Natural killer cell treated with Interleukin-12 subunit alpha and Interleukin-12 subunit beta and Interleukin-15 and Interleukin-18, amount 100 ng/mL, for 72 hours (primary cell): ENCODE data around the gene IRF2. TPM values are rescaled to one million over a fixed set of nuclear protein-coding genes. Genes with fewer than 3 reads are reported as not detected.
A peak's percentile ranks its signal among the peaks of the same experiment; 100 is the strongest.

Experiments
- ATAC-seq, 2 donors: fragments of 150-1000 bp; cut with Tn5 transposase in 1 of 2; sonication (Bioruptor Pico), chemical (Tn5 transposase) in 1 of 2; 2 replicates each; pipeline ENCODE4 v1.10.0; 2021
- DNase-seq: peaks from one replicate; pipeline ENCODE4 v3.0.0; 2022; ENCODE audit warnings: low spot score
- H3K27ac Mint-ChIP-seq, 2 donors: 1 replicate in 1 of 2; 2 replicates in 1 of 2; pipeline ENCODE4 v1.8.0; 2022; ENCODE audit warnings: mixed read lengths in 2 of 2, mild to moderate bottlenecking in 1 of 2, moderate library complexity in 1 of 2
- H3K27me3 Mint-ChIP-seq, 2 donors: 1 replicate in 1 of 2; 2 replicates in 1 of 2; pipeline ENCODE4 v1.8.0; 2022; ENCODE audit warnings: mixed read lengths in 2 of 2
- H3K36me3 Mint-ChIP-seq: one replicate; pipeline ENCODE4 v1.8.0; 2022; ENCODE audit warnings: mixed read lengths
- H3K4me1 Mint-ChIP-seq, 2 donors: 1 replicate in 1 of 2; 2 replicates in 1 of 2; pipeline ENCODE4 v1.8.0; 2022; ENCODE audit warnings: low read depth in 2 of 2, mixed read lengths in 2 of 2, mild to moderate bottlenecking in 1 of 2
- H3K4me3 Mint-ChIP-seq: one replicate; pipeline ENCODE4 v1.8.0; 2022; ENCODE audit warnings: mixed read lengths
- H3K9me3 Mint-ChIP-seq: 2 replicates; pipeline ENCODE4 v1.8.0; 2022; ENCODE audit warnings: mixed read lengths
- total RNA-seq, 2 donors: library from RNA; stranded (reverse); gene quantifications; one replicate each; pipeline ENCODE4 v1.2.3, GENCODE V29; 2022

Gene IRF2
- total RNA-seq, 2 donors from 2014 or later: 55.2 to 67.8 TPM

DNA sequence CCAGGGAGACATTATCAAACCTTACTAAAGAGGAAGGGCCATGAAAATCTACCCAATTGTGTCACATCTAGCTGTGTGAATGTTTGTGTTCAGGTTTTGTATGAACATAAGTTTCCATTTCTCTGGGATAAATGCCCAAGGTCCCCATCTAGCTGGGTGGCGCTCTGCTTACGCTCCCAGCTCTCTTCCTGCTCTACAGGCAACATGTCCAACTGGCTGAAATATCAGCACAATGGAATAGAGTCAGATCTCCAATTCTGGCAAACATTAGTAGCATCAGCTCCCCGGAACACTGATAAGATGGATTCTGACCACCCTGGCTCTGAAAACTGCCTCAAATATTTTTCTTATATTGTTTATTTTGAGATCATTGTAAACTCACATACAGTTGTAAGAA lies 74.8 kb downstream of the IRF2 start:
- no peaks in the 10 kb centered on the region for H3K9me3 Mint-ChIP-seq
- no peaks in the 10 kb centered on the region for H3K27me3 Mint-ChIP-seq
- peak overlapping the region; percentile 12 to 64 for H3K27ac Mint-ChIP-seq
- peaks cover 26 to 42% of the 10 kb centered on the region in 2 donors for H3K4me1 Mint-ChIP-seq
- ATAC-seq (no peak), DNase-seq (no peak)
- peaks cover 38% of the 10 kb centered on the region for H3K36me3 Mint-ChIP-seq
- H3K4me3 Mint-ChIP-seq: no peak overlapping the region

DNA sequence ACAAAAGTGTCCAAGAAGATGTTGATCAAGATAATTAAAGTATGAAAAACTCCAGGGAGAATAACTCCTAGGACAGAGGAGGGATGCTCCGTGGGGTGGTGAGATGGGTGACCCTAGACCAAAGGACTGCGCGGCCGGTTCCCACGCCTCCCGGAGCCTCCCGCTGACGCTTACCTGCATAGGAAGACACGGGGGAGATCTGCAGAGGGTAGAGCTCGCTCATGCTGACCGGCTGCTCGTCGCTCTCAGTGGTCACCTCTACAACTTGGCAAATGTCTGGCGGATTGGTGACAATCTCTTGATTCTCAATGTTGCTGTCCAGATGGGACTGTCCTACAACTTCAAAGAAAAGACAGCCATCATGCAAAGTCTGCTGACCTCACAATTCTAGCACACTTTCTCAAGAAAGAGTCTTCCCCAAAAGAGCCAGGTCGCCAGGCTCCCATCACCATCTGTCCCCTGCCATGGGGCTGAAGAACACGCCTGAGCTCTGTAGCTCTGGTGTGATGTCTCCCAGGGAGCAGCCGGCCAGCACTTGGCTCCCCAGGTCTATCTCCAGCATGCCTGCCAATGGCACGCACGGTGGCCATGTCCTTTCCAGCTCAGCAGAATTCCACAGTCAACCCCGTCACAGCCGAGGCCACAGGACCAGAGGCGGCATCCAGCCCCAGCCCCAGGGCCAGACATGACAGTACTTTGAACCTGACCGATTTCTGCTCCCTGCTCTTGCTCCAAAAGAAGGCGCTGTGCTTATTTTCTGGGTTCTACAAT lies 75.4 kb downstream of the IRF2 start:
- DNase-seq (no peak), ATAC-seq (no peak)
- H3K36me3 Mint-ChIP-seq: peaks cover 41% of the 10 kb centered on the region
- no peaks in the 10 kb centered on the region for H3K9me3 Mint-ChIP-seq
- peak overlapping the region in 1 of 2 donors; percentile 64 for H3K27ac Mint-ChIP-seq
- peaks cover 29 to 47% of the 10 kb centered on the region in 2 donors for H3K4me1 Mint-ChIP-seq
- H3K27me3 Mint-ChIP-seq: no peaks in the 10 kb centered on the region
- H3K4me3 Mint-ChIP-seq: no peak overlapping the region

DNA sequence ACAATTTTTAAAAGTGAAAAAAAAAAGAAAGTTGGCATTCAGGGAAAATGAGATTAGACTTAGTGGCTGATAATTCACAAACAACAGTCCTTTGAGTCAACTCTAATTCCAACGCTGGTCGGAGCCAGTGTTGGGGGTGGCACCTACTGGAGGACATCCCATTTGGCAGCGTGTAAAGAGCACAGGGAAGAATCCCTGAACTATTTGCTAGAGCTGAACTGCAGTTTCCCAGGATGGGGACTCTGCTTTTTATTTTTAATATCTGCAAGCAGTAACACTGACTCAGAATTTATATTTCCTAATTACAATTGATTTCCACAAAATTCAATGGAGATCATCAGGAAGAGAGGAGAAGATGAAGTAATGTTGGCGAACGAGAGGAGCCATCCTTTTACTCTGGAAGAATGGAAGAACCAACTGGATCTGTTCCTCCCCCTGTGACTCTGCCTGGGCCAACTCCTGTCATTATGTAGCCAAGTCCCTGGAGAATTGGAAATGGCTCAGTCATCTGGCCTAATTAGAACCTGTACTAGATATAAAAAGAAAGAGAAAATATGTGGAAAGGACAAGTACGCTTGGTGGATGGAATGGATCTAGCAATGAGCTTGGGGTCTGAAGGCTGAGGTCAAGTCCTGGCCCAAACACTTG lies 76.7 kb downstream of the IRF2 start:
- H3K4me3 Mint-ChIP-seq: no peak overlapping the region
- ATAC-seq: no peak
- no peak for DNase-seq
- H3K27me3 Mint-ChIP-seq: no peaks in the 10 kb centered on the region
- no peaks in the 10 kb centered on the region for H3K9me3 Mint-ChIP-seq
- peak overlapping the region in 1 of 2 donors; percentile 28 for H3K27ac Mint-ChIP-seq
- peaks cover 41% of the 10 kb centered on the region for H3K36me3 Mint-ChIP-seq
- H3K4me1 Mint-ChIP-seq: peaks cover 22 to 45% of the 10 kb centered on the region in 2 donors

DNA sequence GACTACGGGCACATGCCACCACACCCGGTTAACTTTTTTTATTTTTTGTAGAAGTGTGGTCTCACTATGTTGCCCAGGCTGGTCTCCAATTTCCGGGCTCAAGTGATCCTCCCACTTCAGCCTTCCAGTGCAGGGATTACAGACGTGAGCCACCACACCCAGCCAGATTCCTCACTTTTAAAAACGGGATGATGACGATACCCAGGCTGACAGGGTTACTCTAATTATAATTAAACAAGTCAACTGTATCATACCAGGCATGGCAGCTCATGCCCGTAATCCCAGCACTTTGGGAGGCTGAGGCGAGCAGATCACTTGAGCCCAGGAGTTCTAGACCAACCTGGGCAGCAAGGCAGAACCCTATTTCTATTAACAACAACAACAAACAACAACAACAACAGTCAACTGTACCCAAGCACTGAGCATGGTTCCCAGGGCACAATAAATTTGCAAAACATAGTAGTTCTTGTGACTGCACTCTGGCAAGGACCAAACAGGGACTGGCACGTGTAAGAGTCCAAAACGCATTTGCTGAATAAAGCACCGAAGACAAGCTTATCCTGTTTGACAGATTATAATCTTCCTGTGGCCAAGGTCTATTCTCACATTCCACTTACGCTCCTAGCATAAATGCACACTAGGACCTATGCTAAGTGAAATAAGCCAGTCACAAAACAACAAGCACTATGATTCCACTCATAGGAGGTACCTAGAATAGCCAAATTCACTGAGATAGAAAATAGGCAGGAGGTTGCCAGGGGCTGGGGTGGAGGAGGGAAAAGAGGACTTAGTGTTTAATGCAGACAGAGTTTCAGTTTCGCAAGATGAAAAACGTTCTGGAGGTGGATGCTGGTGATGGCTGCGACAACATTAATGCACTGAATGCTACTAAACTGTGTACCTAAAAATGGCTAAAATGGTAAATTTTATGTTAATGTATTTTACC lies 77.5 kb downstream of the IRF2 start:
- peaks cover 42% of the 10 kb centered on the region for H3K36me3 Mint-ChIP-seq
- H3K4me3 Mint-ChIP-seq: no peak overlapping the region
- no peak for ATAC-seq
- peak overlapping the region in 1 of 2 donors; percentile 28 for H3K27ac Mint-ChIP-seq
- H3K4me1 Mint-ChIP-seq: peaks cover 18 to 37% of the 10 kb centered on the region in 2 donors
- no peaks in the 10 kb centered on the region for H3K27me3 Mint-ChIP-seq
- H3K9me3 Mint-ChIP-seq: no peaks in the 10 kb centered on the region
- DNase-seq: no peak

DNA sequence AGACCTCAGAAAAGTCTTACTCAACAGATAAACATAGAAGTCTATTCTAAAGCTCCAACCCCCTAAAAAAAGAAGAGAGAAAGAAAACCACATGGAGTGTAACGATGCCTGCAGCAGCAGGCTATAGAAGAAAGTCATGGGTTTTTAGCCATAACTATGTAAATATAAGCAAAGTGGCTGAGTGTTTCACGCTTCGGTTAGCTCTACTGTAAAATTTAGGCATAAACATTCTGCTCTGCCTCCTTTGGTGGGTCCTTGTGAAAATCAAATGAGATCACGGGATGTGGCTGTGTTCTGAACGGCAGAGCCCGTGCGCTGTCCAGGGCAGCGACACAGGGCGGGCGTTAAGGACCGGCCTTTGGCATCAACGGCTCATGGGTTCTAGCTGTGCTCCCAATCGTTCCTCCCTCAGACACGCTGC lies 78.4 kb downstream of the IRF2 start:
- no peak for DNase-seq
- Mint-ChIP-seq H3K4me1 (peaks cover 23 to 30% of the 10 kb centered on the region in 2 donors), H3K9me3 (no peaks in the 10 kb centered on the region), H3K36me3 (peaks cover 41% of the 10 kb centered on the region), H3K4me3 (no peak overlapping the region), H3K27me3 (no peaks in the 10 kb centered on the region), H3K27ac (peak overlapping the region in 1 of 2 donors; percentile 44)
- ATAC-seq: no peak

DNA sequence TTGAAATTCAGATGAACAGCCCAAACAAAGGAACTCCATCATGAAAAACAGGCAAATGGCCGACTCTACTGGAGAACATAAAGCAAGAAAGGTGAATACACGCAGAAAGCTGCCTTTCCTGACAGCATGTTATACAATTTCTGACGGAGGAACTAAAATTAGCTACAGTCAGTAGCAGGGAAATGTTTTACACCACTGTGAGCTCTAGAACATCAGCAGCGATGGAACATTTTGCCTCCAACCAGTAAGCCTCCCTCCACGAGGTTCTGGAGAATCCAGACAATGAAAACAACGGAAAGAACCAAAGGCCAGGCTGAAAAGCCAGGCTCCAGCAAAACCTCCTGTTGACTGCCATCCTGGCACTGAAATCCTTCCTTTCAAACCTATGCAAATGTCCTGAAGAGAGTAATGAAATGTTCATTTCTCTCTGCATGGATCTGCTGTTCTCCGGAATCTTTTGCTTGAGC lies 78.9 kb downstream of the IRF2 start:
- H3K9me3 Mint-ChIP-seq: no peaks in the 10 kb centered on the region
- H3K4me3 Mint-ChIP-seq: no peak overlapping the region
- DNase-seq: no peak
- H3K36me3 Mint-ChIP-seq: peaks cover 38% of the 10 kb centered on the region
- peaks cover 25% of the 10 kb centered on the region in 2 donors for H3K4me1 Mint-ChIP-seq
- H3K27me3 Mint-ChIP-seq: no peaks in the 10 kb centered on the region
- no peak for ATAC-seq
- H3K27ac Mint-ChIP-seq: peak overlapping the region in 1 of 2 donors; percentile 44

DNA sequence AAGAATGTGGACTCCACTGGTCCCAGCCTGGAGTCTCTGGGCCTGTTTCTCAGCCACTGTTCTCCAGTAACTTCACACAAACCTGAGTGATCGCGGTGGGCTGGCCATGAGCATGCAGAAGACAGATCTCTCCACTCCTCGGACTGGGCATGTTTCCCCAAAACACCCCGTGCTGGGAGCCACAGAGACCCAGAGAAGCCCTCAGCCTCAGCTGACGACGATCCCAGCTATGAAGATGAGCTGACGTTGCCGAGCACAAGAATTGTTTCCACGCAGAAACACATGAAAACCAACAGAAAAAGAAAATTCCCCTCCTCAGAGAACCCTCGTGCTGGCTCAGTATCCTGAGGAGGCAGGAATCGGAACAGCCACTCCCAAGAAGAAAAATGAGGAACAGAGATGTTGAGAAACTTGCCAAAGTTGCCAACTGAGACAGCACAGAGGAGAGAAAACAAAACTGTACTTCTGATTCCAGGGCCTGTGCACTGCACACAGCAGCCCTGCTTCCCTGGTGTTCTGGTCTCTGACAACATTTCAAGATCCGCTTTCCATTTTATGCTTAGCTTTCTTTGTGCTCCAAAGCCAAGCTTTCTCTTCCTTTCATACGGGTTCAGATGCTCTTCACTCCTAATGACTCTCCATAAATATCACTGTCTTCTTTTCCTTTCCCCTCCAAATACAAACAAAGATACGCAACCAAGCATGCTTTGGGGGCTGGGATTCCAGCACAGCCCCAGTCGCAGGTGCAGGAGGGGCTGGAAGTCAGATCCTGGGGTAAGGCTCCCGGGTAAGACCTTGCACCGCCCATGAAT lies 81.4 kb downstream of the IRF2 start:
- ATAC-seq (no peak), DNase-seq (no peak)
- no peaks in the 10 kb centered on the region for H3K27me3 Mint-ChIP-seq
- H3K27ac Mint-ChIP-seq: peak overlapping the region in 1 of 2 donors; percentile 19
- H3K9me3 Mint-ChIP-seq: no peaks in the 10 kb centered on the region
- H3K4me1 Mint-ChIP-seq: peaks cover 17 to 23% of the 10 kb centered on the region in 2 donors
- H3K36me3 Mint-ChIP-seq: peaks cover 34% of the 10 kb centered on the region
- no peak overlapping the region for H3K4me3 Mint-ChIP-seq

DNA sequence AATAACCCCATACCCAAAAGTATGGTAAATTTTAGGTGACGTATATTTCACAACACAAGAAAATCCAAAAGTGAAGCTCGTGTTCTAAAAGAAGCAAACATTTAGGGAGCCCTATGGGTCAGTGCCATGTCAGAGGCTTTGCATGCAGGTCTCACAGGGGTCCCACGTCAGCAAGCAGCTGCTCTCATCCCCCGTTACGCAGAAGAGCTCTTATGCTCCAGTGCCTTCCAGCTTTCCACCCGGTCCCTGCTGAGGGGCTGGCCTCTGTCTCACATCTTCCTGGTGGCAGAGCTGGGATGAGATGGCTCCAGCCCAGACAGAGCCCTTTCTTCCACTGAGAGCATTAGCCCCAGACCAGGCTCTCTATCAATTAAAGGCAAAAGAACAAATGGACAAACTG lies 82.0 kb downstream of the IRF2 start:
- ATAC-seq (no peak), DNase-seq (no peak)
- no peaks in the 10 kb centered on the region for H3K27me3 Mint-ChIP-seq
- H3K36me3 Mint-ChIP-seq: peaks cover 31% of the 10 kb centered on the region
- H3K4me3 Mint-ChIP-seq: no peak overlapping the region
- H3K27ac Mint-ChIP-seq: peak overlapping the region in 1 of 2 donors; percentile 19
- H3K9me3 Mint-ChIP-seq: no peaks in the 10 kb centered on the region
- H3K4me1 Mint-ChIP-seq: peaks cover 17 to 23% of the 10 kb centered on the region in 2 donors

DNA sequence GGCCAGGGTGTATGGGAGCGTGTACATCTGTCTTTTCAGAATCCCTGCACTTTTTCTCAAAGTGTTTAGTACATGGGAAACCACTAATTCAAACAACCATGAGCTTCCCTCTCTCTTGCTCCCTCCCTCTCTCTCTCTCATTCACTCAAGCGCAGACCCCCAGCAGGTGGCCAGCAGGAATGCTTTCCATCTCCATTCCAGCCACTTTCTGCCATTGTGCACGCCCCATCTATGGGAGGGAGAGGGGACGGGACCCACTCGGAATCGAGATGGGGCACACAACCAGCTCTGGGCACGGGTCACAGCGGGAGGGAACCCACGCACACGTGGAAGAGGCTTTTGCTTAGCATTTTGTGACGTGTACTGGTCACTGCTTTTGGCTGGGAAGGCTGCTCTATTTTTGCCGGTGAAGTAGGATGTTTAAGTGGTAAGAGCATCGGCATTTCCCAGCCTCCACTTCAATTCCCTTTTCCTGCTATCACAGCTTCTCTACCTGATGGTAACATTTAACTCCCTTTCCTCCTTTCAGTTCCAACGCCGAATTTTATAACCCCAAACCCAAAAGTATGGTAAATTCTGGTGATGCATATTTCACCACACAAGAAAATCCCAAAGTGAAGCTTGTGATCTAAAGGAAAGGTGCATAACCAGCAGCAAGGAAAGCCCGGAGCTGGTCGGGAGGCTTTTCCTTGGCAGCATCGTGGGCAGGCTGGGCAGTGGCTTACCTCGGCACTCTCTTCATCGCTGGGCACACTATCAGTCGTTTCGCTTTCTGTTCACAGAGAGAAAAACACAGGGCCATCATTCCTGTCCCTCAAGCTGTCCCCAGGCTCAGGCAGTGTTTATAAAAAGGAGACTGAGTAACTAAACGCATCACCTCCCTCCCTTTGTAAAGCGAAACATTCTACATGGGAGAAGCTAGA lies 84.1 kb downstream of the IRF2 start:
- Mint-ChIP-seq H3K4me3 (no peak overlapping the region), H3K27me3 (no peaks in the 10 kb centered on the region), H3K9me3 (no peaks in the 10 kb centered on the region), H3K36me3 (peaks cover 37% of the 10 kb centered on the region), H3K4me1 (peaks cover 23 to 28% of the 10 kb centered on the region in 2 donors), H3K27ac (peak overlapping the region; percentile 28 to 80)
- DNase-seq: no peak
- no peak for ATAC-seq

DNA sequence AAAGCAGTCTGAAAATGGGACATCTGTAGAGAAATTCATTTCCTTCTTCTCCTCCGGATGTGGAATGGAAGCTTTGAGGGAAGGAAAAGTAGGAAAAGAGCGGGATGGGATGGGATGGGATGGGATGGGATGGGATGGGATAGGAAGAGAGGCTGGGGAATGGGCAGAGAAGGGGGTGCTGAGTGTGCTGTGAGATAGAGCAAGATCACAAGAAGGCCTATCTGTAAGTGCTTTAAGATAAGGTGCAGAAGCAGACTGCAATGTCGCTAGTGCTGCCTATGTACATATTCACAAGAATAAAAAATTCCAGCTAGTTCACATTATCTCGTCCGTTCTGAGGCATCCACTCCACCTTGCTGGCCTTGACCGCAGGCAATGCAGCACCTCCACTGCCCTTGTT lies 86.2 kb downstream of the IRF2 start:
- no peak for DNase-seq
- no peak overlapping the region for H3K4me3 Mint-ChIP-seq

DNA sequence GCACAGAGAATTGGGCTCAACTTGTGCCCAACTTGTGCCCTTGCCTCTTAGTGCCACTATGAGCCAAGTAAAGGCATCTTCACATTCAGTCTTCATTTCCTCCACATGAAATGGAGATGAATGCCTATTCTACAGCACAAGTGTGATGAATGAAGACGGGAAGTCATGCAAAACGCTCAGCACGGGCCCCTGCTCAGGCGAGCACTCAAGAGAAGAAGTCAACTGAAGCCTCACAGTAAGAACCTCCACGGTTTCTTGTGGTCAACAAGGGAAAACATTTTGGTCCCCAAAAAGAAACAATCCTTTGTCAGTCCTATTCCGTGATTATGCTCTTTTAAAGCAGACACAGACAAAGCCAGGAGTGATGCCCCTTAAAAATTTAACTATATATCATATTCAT lies 87.0 kb downstream of the IRF2 start:
- peaks cover 17% of the 10 kb centered on the region for H3K36me3 Mint-ChIP-seq

More for the DNA sequence above, 86.2 kb downstream of the IRF2 start:
- H3K4me1 Mint-ChIP-seq: peaks cover 30 to 32% of the 10 kb centered on the region in 2 donors
- ATAC-seq: no peak
- H3K9me3 Mint-ChIP-seq: no peaks in the 10 kb centered on the region
- H3K36me3 Mint-ChIP-seq: peaks cover 23% of the 10 kb centered on the region
- no peaks in the 10 kb centered on the region for H3K27me3 Mint-ChIP-seq
- peak overlapping the region in 1 of 2 donors; percentile 41 for H3K27ac Mint-ChIP-seq

DNA sequence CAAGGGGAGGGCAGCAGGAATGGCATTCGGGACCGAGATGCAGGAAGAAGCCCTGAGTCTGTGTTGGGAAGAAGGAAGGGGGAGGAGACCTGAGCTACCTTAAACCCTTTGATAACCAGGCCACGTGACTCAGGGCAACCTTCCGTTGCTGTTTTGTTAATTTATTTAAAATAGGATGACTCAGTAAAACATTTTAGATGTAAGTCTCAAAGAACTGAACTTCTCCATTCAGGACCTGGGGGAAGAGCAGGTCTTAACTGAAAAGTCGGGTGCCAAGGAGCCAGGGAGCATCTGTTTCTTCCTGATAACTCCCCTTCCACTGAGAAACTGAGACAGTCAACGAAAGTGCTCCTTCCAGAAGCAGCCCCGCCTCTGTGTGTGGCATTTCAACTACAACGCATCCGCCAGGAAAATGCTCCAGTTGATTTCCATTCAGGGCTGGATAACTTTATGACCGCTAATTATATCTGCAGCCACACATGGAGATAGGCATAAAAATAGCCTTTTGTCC lies 88.0 kb downstream of the IRF2 start:
- ATAC-seq: no peak
- peaks cover 42 to 46% of the 10 kb centered on the region in 2 donors for H3K4me1 Mint-ChIP-seq
- peak overlapping the region; percentile 10 to 29 for H3K27ac Mint-ChIP-seq
- peaks cover 16% of the 10 kb centered on the region for H3K36me3 Mint-ChIP-seq
- no peaks in the 10 kb centered on the region for H3K9me3 Mint-ChIP-seq
- H3K4me3 Mint-ChIP-seq: no peak overlapping the region
- H3K27me3 Mint-ChIP-seq: no peaks in the 10 kb centered on the region
- no peak for DNase-seq

More for the DNA sequence above, 87.0 kb downstream of the IRF2 start:
- ATAC-seq (no peak), DNase-seq (no peak)
- H3K4me1 Mint-ChIP-seq: peaks cover 36 to 39% of the 10 kb centered on the region in 2 donors
- no peaks in the 10 kb centered on the region for H3K9me3 Mint-ChIP-seq
- no peak overlapping the region for H3K27ac Mint-ChIP-seq
- no peak overlapping the region for H3K4me3 Mint-ChIP-seq
- H3K27me3 Mint-ChIP-seq: no peaks in the 10 kb centered on the region
